ENCODE measurements around the gene NECTIN2. TPM values are rescaled to one million over a fixed set of nuclear protein-coding genes. Genes with fewer than 3 reads are reported as not detected.
"Not testable (repeated sequence)": the region's sequence is repeated elsewhere in the genome, so short reads cannot be mapped to it uniquely, and the experiment has no call there.

Gene NECTIN2
- total RNA-seq, 4 donors from 2014 or later, result 56.2 to 78.2 (median 67.5) TPM

DNA sequence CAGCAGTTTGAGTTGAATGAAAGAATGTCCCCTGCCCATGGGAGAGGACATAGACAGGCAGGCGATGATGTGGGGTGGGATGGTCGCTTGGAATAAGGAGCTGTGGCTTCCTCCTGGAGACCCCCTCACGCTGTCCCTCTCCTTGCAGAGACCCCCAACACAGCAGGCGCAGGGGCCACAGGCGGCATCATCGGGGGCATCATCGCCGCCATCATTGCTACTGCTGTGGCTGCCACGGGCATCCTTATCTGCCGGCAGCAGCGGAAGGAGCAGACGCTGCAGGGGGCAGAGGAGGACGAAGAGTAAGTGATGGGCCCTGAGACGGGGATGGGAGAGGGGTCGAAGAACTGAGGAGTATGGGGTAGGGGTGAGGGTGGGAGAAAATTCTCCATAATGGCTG, 36.0 kb downstream of the NECTIN2 start:
- Histone ChIP-seq H3K27me3 (no peaks in the 10 kb centered on the region), H3K36me3 (peaks cover 36% of the 10 kb centered on the region), H3K4me1 (peaks cover 3% of the 10 kb centered on the region), H3K27ac (no peak overlapping the region), H3K4me3 (no peak overlapping the region), H3K9me3 (no peaks in the 10 kb centered on the region)
- TF ChIP-seq EP300 (IDR thresholded peaks at IDR 0.05) (no peak), POLR2A (IDR thresholded peaks at IDR 0.05) (no peak), POLR2AphosphoS5 (IDR thresholded peaks at IDR 0.05) (no peak)
- TF ChIP-seq, protein P1, sequence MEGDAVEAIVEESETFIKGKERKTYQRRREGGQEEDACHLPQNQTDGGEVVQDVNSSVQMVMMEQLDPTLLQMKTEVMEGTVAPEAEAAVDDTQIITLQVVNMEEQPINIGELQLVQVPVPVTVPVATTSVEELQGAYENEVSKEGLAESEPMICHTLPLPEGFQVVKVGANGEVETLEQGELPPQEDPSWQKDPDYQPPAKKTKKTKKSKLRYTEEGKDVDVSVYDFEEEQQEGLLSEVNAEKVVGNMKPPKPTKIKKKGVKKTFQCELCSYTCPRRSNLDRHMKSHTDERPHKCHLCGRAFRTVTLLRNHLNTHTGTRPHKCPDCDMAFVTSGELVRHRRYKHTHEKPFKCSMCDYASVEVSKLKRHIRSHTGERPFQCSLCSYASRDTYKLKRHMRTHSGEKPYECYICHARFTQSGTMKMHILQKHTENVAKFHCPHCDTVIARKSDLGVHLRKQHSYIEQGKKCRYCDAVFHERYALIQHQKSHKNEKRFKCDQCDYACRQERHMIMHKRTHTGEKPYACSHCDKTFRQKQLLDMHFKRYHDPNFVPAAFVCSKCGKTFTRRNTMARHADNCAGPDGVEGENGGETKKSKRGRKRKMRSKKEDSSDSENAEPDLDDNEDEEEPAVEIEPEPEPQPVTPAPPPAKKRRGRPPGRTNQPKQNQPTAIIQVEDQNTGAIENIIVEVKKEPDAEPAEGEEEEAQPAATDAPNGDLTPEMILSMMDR (IDR thresholded peaks at IDR 0.05), result no peak
- WGBS, result 91% methylated on average over 15 of the region's 15 CpGs
- no peak for DNase-seq (ENCODE audit: low spot score in 2 of 2)

DNA sequence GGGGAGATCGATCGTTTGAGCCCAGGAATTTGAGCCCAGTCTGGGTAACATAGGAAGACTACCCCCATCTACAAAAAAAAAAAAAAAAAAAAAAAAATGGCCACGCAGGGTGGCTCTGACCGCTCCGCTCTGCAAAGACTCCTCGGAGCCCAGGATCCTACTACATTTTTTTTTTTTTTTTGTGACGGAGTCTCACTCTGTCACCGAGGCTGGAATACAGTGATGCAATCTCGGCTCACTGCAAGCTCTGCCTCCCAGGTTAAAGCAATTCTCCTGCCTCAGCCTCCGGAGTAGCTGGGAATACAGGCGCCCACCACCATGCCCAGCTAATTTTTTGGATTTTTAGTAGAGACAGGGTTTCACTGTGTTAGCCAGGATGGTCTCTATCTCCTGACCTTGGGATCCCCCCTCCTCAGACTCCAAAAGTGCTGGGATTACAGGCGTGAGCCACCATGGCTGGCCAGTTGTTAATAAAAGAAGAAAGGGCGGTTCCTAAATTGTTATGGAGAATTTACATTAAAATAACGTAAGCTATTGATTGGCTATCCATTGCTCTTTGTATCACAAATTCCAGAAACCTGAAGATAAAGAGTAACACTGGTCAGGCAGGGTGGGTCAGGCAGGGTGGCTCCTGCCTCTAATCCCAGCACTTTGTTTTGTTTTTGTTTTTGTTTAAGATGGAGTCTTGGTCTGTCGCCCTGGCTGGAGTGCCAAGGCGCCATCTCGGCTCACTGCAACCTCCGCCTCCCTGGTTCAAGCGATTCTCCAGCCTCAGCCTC, 36.7 kb downstream of the NECTIN2 start:
- H3K27ac ChIP-seq; DNase-seq (ENCODE audit: low spot score in 2 of 2); H3K27me3 ChIP-seq; H3K4me1 ChIP-seq; H3K4me3 ChIP-seq; H3K9me3 ChIP-seq: not testable (repeated sequence)
- 88% methylated on average over 19 of the region's 19 CpGs for WGBS
- peaks cover 38% of the 10 kb centered on the region for H3K36me3 ChIP-seq

DNA sequence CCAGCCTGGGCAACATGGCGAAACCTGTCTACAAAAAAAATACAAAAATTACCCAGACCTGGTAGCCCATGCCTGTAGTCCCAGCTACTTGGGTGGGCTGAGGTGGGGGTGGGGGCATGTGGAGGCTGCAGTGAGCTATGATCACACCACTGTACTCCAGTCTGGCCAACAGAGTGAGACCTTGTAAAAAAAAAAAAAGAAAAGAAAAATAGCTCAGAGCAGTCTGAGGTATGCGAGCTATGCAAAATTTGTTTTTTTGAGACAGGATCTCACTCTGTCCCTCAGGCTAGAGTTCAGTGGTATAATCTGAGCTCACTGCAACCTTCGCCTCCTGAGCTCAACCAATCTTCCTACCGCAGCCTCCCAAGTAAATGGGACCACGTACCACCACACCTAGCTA, 37.8 kb downstream of the NECTIN2 start:
- Histone ChIP-seq H3K27ac (no peak overlapping the region), H3K36me3 (peaks cover 32% of the 10 kb centered on the region), H3K4me1 (no peaks in the 10 kb centered on the region), H3K9me3 (no peaks in the 10 kb centered on the region), H3K4me3 (no peak overlapping the region), H3K27me3 (no peaks in the 10 kb centered on the region)
- TF ChIP-seq, protein P1 (IDR thresholded peaks at IDR 0.05), result no peak
- TF ChIP-seq POLR2AphosphoS5 (IDR thresholded peaks at IDR 0.05) (no peak), POLR2A (IDR thresholded peaks at IDR 0.05) (no peak), EP300 (IDR thresholded peaks at IDR 0.05) (no peak)
- WGBS, result 84% methylated on average over 5 of the region's 5 CpGs
- DNase-seq (ENCODE audit: low spot score in 2 of 2), result no peak

DNA sequence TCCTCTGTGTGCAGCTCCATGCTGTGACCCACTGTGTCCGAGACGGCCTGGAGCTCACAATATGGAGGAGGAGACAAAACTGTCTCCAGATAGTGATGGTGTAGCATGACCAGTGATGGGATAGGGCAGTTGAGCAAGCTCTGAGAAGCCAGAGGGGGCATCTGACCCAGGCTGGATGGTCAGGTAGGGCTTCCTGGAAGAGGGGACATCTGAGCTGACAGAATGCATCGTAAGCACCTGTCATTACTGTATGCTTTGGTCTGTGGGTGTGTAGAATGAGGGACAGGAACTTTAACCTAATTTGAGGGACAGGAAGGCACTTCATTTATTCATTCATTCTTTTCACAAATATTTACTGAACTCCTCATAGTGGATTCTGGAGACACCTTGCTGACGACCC, 38.5 kb downstream of the NECTIN2 start:
- Histone ChIP-seq H3K4me1 (peaks cover 4% of the 10 kb centered on the region), H3K27me3 (no peaks in the 10 kb centered on the region), H3K36me3 (peaks cover 32% of the 10 kb centered on the region), H3K27ac (no peak overlapping the region), H3K9me3 (no peaks in the 10 kb centered on the region), H3K4me3 (no peak overlapping the region)
- TF ChIP-seq, protein P1 (IDR thresholded peaks at IDR 0.05), result no peak
- no peak for TF ChIP-seq POLR2AphosphoS5 (IDR thresholded peaks at IDR 0.05)
- no peak for TF ChIP-seq POLR2A (IDR thresholded peaks at IDR 0.05)
- no peak for TF ChIP-seq EP300 (IDR thresholded peaks at IDR 0.05)
- DNase-seq (ENCODE audit: low spot score in 2 of 2), result no peak
- 81% methylated on average over 4 of the region's 4 CpGs for WGBS

DNA sequence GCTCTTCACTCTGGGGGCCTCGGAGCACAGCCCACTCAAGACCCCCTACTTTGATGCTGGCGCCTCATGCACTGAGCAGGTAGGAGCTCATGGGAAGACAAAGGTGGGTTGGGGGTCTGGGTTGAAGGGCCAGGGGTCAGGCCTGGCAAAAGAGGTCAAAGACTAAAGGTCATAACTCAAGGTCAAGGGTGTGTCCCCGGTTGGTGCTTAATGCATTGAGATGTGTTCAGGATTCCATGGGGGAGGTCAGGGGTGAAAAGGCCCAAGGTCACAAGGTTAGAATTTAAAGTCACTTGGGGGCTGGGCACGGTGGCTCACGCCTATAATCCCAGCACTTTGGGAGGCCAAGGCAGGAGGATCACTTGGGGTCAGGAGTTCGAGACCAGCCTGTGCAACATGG, 40.0 kb downstream of the NECTIN2 start:
- no peaks in the 10 kb centered on the region for H3K9me3 ChIP-seq
- peaks cover 32% of the 10 kb centered on the region for H3K36me3 ChIP-seq
- H3K27ac ChIP-seq, result no peak overlapping the region
- DNase-seq (ENCODE audit: low spot score in 2 of 2), result no peak
- H3K4me1 ChIP-seq, result peaks cover 10% of the 10 kb centered on the region
- no peaks in the 10 kb centered on the region for H3K27me3 ChIP-seq
- no peak overlapping the region for H3K4me3 ChIP-seq
- TF ChIP-seq POLR2AphosphoS5 (IDR thresholded peaks at IDR 0.05) (no peak), POLR2A (IDR thresholded peaks at IDR 0.05) (no peak), EP300 (IDR thresholded peaks at IDR 0.05) (no peak)
- TF ChIP-seq, protein P1 (IDR thresholded peaks at IDR 0.05), result no peak
- WGBS, result 94% methylated on average over 4 of the region's 6 CpGs

Data from suprapubic skin (tissue), 4 donors.